ENCODE data around the gene MAGEB1.

- TF ChIP-seq CTCF (IDR thresholded peaks at IDR 0.05 in 4 of 5, conservative IDR thresholded peaks at IDR 0.05 in 1 of 5) (no peak), POLR2A (IDR thresholded peaks at IDR 0.05) (no peak)
These were observed 16.6 kb upstream of the MAGEB1 start, which contains the start of gene MAGEB3 for GRCh38 chrX:30230395-30230794.
